NK-92 (cell line): ENCODE results near the gene AP3M1.

Source experiments
- DNase-seq: peaks from one replicate; lab custom pipeline; 2025; ENCODE audit not compliant: unreplicated experiment; lab: John Stamatoyannopoulos, UW

Gene AP3M1

GRCh38 chr10:74081192-74081803 lies 69.3 kb downstream of the AP3M1 start:
- no peak for DNase-seq

- DNase-seq, result no peak
Measured at GRCh38 chr10:74079936-74080590, 70.6 kb downstream of the AP3M1 start.

GRCh38 chr10:74079028-74079935 lies 71.3 kb downstream of the AP3M1 start:
- DNase-seq, result no peak

- no peak for DNase-seq
Measured at GRCh38 chr10:74078037-74078436, 72.6 kb downstream of the AP3M1 start.

DNA sequence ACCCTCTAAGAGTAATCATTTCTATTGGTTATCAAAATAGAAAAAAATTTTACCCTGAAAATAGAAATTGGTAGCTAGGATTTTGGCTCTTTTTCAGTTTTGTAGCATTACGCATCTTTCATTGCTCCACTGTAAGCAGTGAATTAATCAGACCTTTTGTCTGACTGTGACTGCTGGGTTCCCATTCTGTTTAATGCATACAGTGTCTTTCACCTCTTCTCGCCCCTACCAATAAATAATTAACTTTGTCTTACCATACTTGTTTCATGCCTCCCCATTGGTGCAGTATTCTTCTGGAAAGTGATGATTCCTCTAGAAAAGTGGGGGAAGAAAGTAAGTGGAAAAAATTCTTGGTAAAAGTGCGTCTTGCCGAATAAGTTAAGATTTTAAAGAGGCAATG lies 73.2 kb downstream of the AP3M1 start:
- DNase-seq, result no peak

DNA sequence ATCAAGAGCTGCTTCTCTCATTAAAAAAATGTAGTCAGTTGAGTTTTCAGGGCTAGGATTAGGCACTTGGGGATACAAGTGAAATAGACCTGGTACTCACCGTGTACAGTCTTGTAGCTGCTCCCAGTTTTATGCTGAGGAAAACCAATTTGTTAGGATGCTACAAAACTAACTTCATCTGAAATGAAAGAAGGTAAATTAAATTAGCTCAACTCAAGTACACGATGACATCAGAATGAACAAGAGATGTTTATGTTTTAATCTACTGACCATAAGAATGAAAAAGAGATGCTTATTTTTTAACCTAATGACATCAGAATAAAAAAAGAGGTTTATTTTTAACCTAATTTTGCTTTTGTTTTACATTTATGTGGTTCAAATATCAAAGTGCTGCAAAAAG lies 73.7 kb downstream of the AP3M1 start:
- no peak for DNase-seq

DNA sequence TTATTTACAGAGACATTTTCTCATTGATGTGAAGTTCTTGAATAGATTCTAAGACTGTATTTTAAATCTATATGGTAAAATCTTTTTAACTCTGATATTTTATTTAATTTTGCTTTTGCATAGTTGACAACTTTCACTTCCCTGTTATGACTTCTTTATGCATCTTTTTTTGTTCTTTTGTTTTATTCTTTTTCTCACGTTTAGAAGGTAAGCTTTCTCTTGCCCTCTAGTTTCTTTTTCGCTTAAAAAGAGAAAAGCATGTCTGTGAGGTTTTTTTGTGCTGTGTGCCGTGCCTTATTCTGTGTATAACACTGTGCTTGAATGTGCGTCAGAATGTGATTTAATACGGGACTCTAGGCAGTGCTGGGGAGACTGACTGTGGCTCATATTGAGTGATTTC lies 74.7 kb downstream of the AP3M1 start:
- no peak for DNase-seq

DNA sequence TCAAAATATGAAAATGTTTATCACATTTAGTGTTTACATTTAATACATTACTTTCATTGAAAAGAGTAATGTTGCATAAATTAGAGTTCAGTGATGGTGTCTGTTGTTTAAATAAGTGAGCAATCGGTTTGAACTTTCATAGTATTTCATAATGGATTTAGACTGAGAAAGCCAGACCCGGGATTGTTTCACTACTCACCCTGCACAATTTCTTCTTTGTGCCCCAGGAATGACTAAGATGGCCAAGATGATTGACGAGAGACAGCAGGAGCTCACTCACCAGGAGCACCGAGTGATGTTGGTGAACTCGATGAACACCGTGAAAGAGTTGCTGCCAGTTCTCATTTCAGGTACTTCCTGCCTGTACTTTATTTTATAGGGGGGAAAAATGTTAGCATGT lies 78.1 kb downstream of the AP3M1 start:
- no peak for DNase-seq

GRCh38 chr10:74071157-74071556 lies 79.5 kb downstream of the AP3M1 start:
- no peak for DNase-seq
